Measurements from ENCODE around the gene BLNK.

BLNK gene

GRCh38 chr10:96313344-96313743 lies 42.0 kb upstream of the BLNK start:
- Histone ChIP-seq H3K36me3 (ENCODE audit: control insufficient read depth in 1 of 2, insufficient read depth in 2 of 2, low read depth in 1 of 2, low read length in 2 of 2) (no peaks in the 10 kb centered on the region), H2BK12ac (ENCODE audit: low read length in 2 of 2) (no peak overlapping the region), H3K4ac (ENCODE audit: low read depth in 1 of 2, low read length in 2 of 2) (no peak overlapping the region), H2BK120ac (ENCODE audit: low read depth, low read length) (no peak overlapping the region), H2AFZ (ENCODE audit: low read depth, low read length) (no peak overlapping the region), H2AK5ac (ENCODE audit: low read length, severe bottlenecking) (no peak overlapping the region), H3K4me2 (ENCODE audit: low read length, poor library complexity, severe bottlenecking) (no peak overlapping the region), H3K14ac (ENCODE audit: low read length in 2 of 2) (no peak overlapping the region), H3K79me1 (replicated peaks; ENCODE audit: low read length, poor library complexity, severe bottlenecking) (no peaks in the 10 kb centered on the region), H3K4me3 (ENCODE audit: insufficient read depth in 1 of 2, low read depth in 1 of 2, low read length in 2 of 2) (no peak overlapping the region), H4K91ac (ENCODE audit: low read length) (no peak overlapping the region), H4K8ac (ENCODE audit: low read length) (no peak overlapping the region), H3K27ac (ENCODE audit: low read length, poor library complexity, severe bottlenecking) (no peak overlapping the region), H3K18ac (ENCODE audit: low read depth in 1 of 2, low read length in 2 of 2) (no peak overlapping the region), H3K4me1 (ENCODE audit: control insufficient read depth, insufficient read depth, low read depth, low read length) (no peaks in the 10 kb centered on the region), H3K9me3 (ENCODE audit: control insufficient read depth, low read length) (no peaks in the 10 kb centered on the region), H2BK5ac (ENCODE audit: low read depth, low read length, poor library complexity, severe bottlenecking) (no peak overlapping the region), H2BK15ac (ENCODE audit: low read depth, poor library complexity, severe bottlenecking) (no peak overlapping the region), H3K27me3 (ENCODE audit: control insufficient read depth in 1 of 2, insufficient read depth in 1 of 2, low read length in 2 of 2) (peaks cover 0 to 10% of the 10 kb centered on the region in 2 experiments), H3K23ac (ENCODE audit: low read length in 2 of 2) (no peak overlapping the region), H3K9ac (ENCODE audit: low read length) (no peak overlapping the region)
- DNase-seq = no peak
- 74% methylated on average over 2 of the region's 2 CpGs for WGBS

- Histone ChIP-seq H2BK15ac (ENCODE audit: low read depth, poor library complexity, severe bottlenecking) (no peak overlapping the region), H3K23ac (ENCODE audit: low read length in 2 of 2) (no peak overlapping the region), H3K9me3 (ENCODE audit: control insufficient read depth, low read length) (no peaks in the 10 kb centered on the region), H3K9ac (ENCODE audit: low read length) (no peak overlapping the region), H2AK5ac (ENCODE audit: low read length, severe bottlenecking) (no peak overlapping the region), H2BK12ac (ENCODE audit: low read length in 2 of 2) (no peak overlapping the region), H3K27me3 (ENCODE audit: control insufficient read depth in 1 of 2, insufficient read depth in 1 of 2, low read length in 2 of 2) (peaks cover 0 to 5% of the 10 kb centered on the region in 2 experiments), H3K27ac (ENCODE audit: low read length, poor library complexity, severe bottlenecking) (no peak overlapping the region), H4K8ac (ENCODE audit: low read length) (no peak overlapping the region), H3K36me3 (ENCODE audit: control insufficient read depth in 1 of 2, insufficient read depth in 2 of 2, low read depth in 1 of 2, low read length in 2 of 2) (no peaks in the 10 kb centered on the region), H3K14ac (ENCODE audit: low read length in 2 of 2) (no peak overlapping the region), H3K18ac (ENCODE audit: low read depth in 1 of 2, low read length in 2 of 2) (no peak overlapping the region), H2BK120ac (ENCODE audit: low read depth, low read length) (no peak overlapping the region), H3K4me2 (ENCODE audit: low read length, poor library complexity, severe bottlenecking) (no peak overlapping the region), H2AFZ (ENCODE audit: low read depth, low read length) (no peak overlapping the region), H3K4me1 (ENCODE audit: control insufficient read depth, insufficient read depth, low read depth, low read length) (no peaks in the 10 kb centered on the region), H3K4me3 (ENCODE audit: insufficient read depth in 1 of 2, low read depth in 1 of 2, low read length in 2 of 2) (no peak overlapping the region), H4K91ac (ENCODE audit: low read length) (no peak overlapping the region), H3K4ac (ENCODE audit: low read depth in 1 of 2, low read length in 2 of 2) (no peak overlapping the region), H2BK5ac (ENCODE audit: low read depth, low read length, poor library complexity, severe bottlenecking) (no peak overlapping the region), H3K79me1 (replicated peaks; ENCODE audit: low read length, poor library complexity, severe bottlenecking) (no peaks in the 10 kb centered on the region)
- no peak for DNase-seq
- 93% methylated on average over 2 of the region's 3 CpGs for WGBS
Observed at GRCh38 chr10:96311180-96311715, 39.9 kb upstream of the BLNK start.

- no peak overlapping the region for H4K8ac ChIP-seq (ENCODE audit: low read length)
- no peak overlapping the region for H2BK15ac ChIP-seq (ENCODE audit: low read depth, poor library complexity, severe bottlenecking)
- H3K23ac ChIP-seq (ENCODE audit: low read length in 2 of 2) = no peak overlapping the region
- no peak overlapping the region for H3K18ac ChIP-seq (ENCODE audit: low read depth in 1 of 2, low read length in 2 of 2)
- 10% methylated on average over 1 of the region's 1 CpG for WGBS
- no peaks in the 10 kb centered on the region for H3K4me1 ChIP-seq (ENCODE audit: control insufficient read depth, insufficient read depth, low read depth, low read length)
- H3K27me3 ChIP-seq (ENCODE audit: control insufficient read depth in 1 of 2, insufficient read depth in 1 of 2, low read length in 2 of 2) = peaks cover 0 to 4% of the 10 kb centered on the region in 2 experiments
- H3K9me3 ChIP-seq (ENCODE audit: control insufficient read depth, low read length) = no peaks in the 10 kb centered on the region
- no peak overlapping the region for H2BK5ac ChIP-seq (ENCODE audit: low read depth, low read length, poor library complexity, severe bottlenecking)
- no peak overlapping the region for H2BK12ac ChIP-seq (ENCODE audit: low read length in 2 of 2)
- H2BK120ac ChIP-seq (ENCODE audit: low read depth, low read length) = no peak overlapping the region
- no peak overlapping the region for H3K4me3 ChIP-seq (ENCODE audit: insufficient read depth in 1 of 2, low read depth in 1 of 2, low read length in 2 of 2)
- no peak for DNase-seq
- no peak overlapping the region for H3K4ac ChIP-seq (ENCODE audit: low read depth in 1 of 2, low read length in 2 of 2)
- H3K9ac ChIP-seq (ENCODE audit: low read length) = no peak overlapping the region
- H3K27ac ChIP-seq (ENCODE audit: low read length, poor library complexity, severe bottlenecking) = no peak overlapping the region
- H2AFZ ChIP-seq (ENCODE audit: low read depth, low read length) = no peak overlapping the region
- no peaks in the 10 kb centered on the region for H3K79me1 ChIP-seq (replicated peaks; ENCODE audit: low read length, poor library complexity, severe bottlenecking)
- no peak overlapping the region for H4K91ac ChIP-seq (ENCODE audit: low read length)
- H3K14ac ChIP-seq (ENCODE audit: low read length in 2 of 2) = no peak overlapping the region
- H3K36me3 ChIP-seq (ENCODE audit: control insufficient read depth in 1 of 2, insufficient read depth in 2 of 2, low read depth in 1 of 2, low read length in 2 of 2) = no peaks in the 10 kb centered on the region
- H3K4me2 ChIP-seq (ENCODE audit: low read length, poor library complexity, severe bottlenecking) = no peak overlapping the region
- H2AK5ac ChIP-seq (ENCODE audit: low read length, severe bottlenecking) = no peak overlapping the region
Observed at GRCh38 chr10:96310321-96310669, 38.9 kb upstream of the BLNK start.

- Histone ChIP-seq H2BK15ac (ENCODE audit: low read depth, poor library complexity, severe bottlenecking) (no peak overlapping the region), H3K4me3 (ENCODE audit: insufficient read depth in 1 of 2, low read depth in 1 of 2, low read length in 2 of 2) (no peak overlapping the region)
- 19% methylated on average over 3 of the region's 3 CpGs for WGBS
Observed at GRCh38 chr10:96309628-96310320, 38.4 kb upstream of the BLNK start.

More at GRCh38 chr10:96309628-96310320, 38.4 kb upstream of the BLNK start:
- peaks cover 0 to 4% of the 10 kb centered on the region in 2 experiments for H3K27me3 ChIP-seq (ENCODE audit: control insufficient read depth in 1 of 2, insufficient read depth in 1 of 2, low read length in 2 of 2)
- H3K4ac ChIP-seq (ENCODE audit: low read depth in 1 of 2, low read length in 2 of 2) = no peak overlapping the region
- H2BK120ac ChIP-seq (ENCODE audit: low read depth, low read length) = no peak overlapping the region
- no peak overlapping the region for H2AK5ac ChIP-seq (ENCODE audit: low read length, severe bottlenecking)
- H3K36me3 ChIP-seq (ENCODE audit: control insufficient read depth in 1 of 2, insufficient read depth in 2 of 2, low read depth in 1 of 2, low read length in 2 of 2) = no peaks in the 10 kb centered on the region
- no peak overlapping the region for H3K18ac ChIP-seq (ENCODE audit: low read depth in 1 of 2, low read length in 2 of 2)
- DNase-seq = no peak
- no peak overlapping the region for H2BK12ac ChIP-seq (ENCODE audit: low read length in 2 of 2)
- H3K23ac ChIP-seq (ENCODE audit: low read length in 2 of 2) = no peak overlapping the region
- no peak overlapping the region for H2BK5ac ChIP-seq (ENCODE audit: low read depth, low read length, poor library complexity, severe bottlenecking)
- no peak overlapping the region for H3K27ac ChIP-seq (ENCODE audit: low read length, poor library complexity, severe bottlenecking)
- H3K79me1 ChIP-seq (replicated peaks; ENCODE audit: low read length, poor library complexity, severe bottlenecking) = no peaks in the 10 kb centered on the region
- H4K91ac ChIP-seq (ENCODE audit: low read length) = no peak overlapping the region
- H2AFZ ChIP-seq (ENCODE audit: low read depth, low read length) = no peak overlapping the region
- no peaks in the 10 kb centered on the region for H3K9me3 ChIP-seq (ENCODE audit: control insufficient read depth, low read length)
- H3K4me2 ChIP-seq (ENCODE audit: low read length, poor library complexity, severe bottlenecking) = no peak overlapping the region
- no peak overlapping the region for H3K9ac ChIP-seq (ENCODE audit: low read length)
- H4K8ac ChIP-seq (ENCODE audit: low read length) = no peak overlapping the region
- no peaks in the 10 kb centered on the region for H3K4me1 ChIP-seq (ENCODE audit: control insufficient read depth, insufficient read depth, low read depth, low read length)
- no peak overlapping the region for H3K14ac ChIP-seq (ENCODE audit: low read length in 2 of 2)

All from mesenchymal stem cell (in vitro differentiated cells and primary cell).